UCSD-AML1 (cell line): ENCODE measurements around the gene AIFM1.

ENCODE experiments used
- DNase-seq: peaks from one replicate; lab custom pipeline; 2025; ENCODE audit not compliant: unreplicated experiment; lab: John Stamatoyannopoulos, UW

AIFM1 gene

DNA sequence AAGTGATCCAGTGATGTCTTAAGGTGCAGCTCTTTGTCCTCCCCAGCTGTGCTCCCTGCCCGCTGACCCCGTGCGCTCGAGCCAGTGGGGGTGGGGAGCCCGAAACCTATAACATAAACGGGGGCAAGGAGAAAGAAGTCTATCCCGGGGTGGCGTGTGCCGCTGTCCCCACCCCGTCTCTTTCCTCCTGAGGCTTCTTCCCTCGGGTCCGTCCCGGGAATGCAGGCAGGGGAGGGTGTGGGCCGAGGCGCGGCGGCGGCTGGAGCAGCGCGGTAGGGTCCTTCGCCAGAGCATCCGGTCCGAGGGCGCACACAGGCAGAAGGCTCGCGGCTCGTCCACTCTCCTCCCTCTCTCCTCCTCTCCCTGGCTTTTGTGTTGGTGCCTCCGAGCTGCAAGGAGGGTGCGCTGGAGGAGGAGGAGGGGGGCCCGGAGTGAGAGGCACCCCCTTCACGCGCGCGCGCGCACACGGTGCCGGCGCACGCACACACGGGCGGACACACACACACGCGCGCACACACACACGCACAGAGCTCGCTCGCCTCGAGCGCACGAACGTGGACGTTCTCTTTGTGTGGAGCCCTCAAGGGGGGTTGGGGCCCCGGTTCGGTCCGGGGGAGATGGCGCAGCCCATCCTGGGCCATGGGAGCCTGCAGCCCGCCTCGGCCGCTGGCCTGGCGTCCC is 5.9 kb upstream of the AIFM1 start, which contains the start of gene RAB33A:
TSS of gene RAB33A (plus strand) at position 517 of the 681 bp plus-strand sequence. CDS start at position 618, 101 bp downstream.
- DNase-seq, result no peak

GRCh38 chrX:130170752-130171445 is 5.3 kb upstream of the AIFM1 start:
- DNase-seq, result no peak

GRCh38 chrX:130167040-130167439 is 1.4 kb upstream of the AIFM1 start:
- DNase-seq, result no peak

DNA sequence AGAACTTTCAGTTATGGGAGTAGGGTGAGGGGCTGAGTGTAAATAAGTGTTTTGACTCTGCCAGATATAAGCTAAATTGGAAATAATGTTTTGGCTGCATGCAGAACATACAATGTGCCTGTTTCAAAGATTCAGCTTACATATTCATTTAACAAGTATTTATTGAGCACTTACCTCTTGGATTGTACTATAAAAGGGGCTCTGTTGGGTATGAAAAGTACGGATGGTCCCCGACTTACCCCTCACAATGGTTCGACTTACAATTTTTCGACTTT is 799 bp upstream of the AIFM1 start:
- DNase-seq, result no peak

- no peak for DNase-seq
These were observed 399 bp downstream of the AIFM1 start for GRCh38 chrX:130165181-130165702.

- DNase-seq, result no peak
These were observed 2.2 kb downstream of the AIFM1 start for GRCh38 chrX:130163398-130163797.

DNA sequence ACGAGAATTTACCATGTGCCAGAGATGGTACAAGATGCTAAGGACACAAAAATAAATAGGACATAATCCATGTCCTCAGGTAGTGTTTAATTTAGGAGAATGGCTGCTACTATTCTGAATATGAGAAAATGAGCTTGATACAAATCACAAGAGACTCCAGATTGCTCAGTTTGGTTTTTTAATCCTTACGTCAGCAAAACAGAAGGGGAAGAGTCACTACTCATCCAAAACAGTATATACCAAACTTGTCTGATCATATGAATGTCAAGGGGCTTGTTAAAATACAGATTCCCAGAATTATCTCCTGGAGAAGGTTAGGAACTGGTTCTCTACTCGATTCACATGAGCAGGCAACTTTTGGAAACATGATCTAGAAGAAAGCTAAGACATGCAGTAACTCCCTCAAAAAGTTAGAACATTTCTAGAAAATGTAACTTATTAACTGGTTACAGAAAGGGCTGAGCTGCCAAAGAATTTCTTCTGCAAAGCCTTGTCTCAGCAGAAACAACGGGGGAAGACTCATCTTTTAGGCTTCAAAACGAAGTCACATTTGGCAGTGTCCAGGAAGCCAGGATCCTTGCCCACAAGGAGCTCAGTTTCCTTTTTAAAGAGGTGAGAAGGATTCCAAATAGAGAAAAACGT is 3.4 kb downstream of the AIFM1 start:
- DNase-seq, result no peak

DNA sequence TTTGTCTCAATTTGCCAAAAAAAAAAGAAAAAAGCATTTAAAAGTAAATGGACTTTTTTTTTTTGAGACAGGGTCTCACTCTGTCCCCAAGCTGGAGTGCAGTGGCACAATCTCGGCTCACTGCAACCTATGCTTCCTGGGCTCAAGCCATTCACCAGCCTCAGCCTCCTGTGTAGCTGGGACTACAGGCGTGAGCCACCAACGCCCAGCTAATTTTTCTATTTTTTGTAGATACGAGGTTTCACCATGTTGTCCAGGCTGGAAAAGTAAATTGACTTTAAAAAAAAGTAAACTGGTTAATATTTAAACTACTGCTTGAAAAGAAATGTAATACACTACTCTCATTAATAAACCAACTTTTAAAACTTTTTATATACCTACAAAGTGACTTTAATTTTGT is 5.9 kb downstream of the AIFM1 start:
- no peak for DNase-seq

DNA sequence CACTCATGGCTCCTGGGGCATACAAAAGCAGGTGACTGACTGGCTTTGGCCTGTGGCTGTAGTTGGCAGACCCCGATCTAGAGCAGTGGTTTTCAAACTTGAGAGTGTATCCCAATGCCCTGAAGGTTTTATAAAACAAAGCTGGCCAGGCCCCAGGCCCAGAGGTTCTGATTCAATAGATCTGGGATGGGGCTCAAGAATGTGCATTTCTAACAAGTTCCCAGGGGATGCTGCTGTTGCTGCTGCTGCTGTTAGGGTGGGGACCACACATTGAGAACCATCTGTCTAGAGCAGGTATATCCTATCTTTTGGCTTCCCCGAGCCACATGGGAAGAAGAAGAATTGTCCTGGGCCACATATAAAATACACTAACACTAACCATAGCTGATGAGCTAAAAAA is 7.3 kb downstream of the AIFM1 start:
- DNase-seq, result no peak

GRCh38 chrX:130155564-130155963 is 10.1 kb downstream of the AIFM1 start:
- DNase-seq, result no peak

DNA sequence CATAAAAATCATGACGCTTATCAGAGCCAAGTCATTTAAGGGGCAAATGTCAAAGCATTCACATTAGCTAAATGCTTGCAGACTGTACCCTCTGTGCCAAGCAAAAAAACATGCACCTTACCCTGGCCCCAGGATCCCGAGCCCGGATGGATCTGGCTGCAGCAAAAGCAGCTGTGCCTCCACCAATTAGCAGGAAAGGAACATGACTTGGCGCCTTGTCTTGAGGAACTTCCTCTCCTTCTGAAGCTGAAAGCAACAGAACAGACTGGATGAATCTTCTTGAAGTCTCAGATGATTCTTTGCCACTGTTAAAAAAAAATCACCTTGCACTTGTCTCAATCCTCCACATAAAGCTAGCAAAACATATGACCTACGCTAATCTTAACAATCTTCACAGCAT is 18.0 kb downstream of the AIFM1 start:
- no peak for DNase-seq

DNA sequence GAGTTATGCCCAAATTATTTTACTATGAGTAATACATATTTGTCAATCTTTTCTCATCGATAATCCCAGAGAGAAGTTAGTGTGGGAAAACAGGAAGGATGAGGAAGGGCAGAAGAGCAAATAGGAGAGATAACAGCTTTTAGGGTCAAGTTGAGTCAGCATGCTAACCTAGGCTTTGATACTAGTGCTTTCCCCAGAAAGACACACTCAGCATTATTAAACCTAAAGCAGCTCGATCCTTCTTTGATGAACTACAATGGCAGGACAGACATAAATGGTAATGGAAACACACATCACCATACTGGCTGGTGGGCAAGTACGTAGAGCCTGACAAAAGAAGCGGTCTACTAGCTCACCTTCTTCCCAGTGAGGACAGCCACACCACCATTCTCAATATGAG is 20.5 kb downstream of the AIFM1 start:
- DNase-seq, result no peak

DNA sequence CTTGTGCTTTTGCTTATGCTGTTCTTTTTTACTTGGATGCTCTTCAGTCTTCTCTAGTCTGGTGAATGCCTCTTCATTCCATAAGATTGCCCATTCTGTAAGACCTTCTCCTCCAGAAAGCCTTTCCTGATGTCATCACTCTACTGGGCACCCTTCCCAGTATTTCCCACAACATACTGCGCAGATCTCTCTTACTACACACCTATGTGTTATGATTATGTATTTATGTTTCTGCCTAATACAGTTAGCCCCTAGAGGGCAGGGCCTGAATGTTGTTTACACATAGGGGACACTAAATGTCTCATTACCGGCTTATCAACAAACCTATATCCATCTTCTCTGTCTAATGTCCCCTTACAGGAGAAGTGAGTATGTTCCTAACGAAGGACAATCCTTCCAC is 21.1 kb downstream of the AIFM1 start:
- DNase-seq, result no peak

DNA sequence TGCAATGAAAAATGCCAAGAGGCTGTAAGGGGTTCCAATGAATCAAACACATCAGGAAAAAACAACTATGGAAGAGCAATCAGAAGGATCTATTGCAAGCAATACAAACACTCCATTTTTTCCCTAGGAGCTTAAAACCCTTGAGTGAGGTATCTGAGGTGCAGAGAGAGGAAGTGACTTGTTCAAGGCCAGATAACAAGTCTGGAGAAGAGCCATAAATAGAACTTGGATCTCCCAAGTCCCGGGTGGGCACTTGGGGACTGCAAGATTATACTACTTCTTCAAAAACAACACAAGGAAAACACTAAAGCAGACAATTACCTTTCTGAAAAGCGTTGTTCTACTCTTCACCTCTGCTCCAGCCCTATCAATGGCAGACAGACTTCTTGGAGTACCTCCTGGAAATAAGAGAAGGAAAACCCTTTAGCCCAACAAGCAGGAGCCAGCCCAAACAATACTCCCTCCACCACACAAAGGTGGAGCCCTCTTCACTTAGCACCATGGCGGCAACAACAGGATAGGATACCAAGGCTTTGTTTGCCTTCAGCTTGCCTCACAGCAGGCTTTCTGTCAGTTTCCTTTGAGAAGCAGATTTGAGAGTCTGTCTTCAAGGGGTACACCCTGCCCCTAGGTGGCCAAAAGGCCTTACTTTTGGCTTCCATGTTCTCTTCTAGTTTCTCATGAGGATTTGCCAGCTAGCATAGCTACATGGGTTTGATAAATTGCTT is 26.0 kb downstream of the AIFM1 start:
- DNase-seq, result no peak

DNA sequence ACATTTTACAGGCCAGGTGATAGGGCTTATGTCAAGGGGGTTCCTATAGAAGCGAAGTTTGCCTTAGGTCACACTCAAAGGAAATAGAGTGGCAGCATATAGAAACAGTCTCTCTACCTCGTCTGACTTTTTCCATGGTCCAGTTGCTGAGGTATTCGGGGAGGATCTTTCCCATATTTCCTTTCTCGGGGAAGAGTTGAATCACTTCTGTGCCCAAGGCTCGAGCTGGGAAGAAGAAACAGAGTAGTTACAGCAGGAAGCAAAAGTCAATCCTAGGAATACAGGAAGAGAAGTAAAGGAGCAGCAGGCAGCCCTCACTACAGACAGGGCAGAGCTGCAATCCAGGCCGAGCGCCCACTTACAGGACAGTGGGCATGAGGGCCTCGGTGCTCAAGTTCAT is 28.7 kb downstream of the AIFM1 start:
- DNase-seq, result no peak

GRCh38 chrX:130136496-130136895 is 29.1 kb downstream of the AIFM1 start:
- DNase-seq, result no peak

GRCh38 chrX:130130990-130131389 is 34.7 kb downstream of the AIFM1 start:
- DNase-seq, result no peak

DNA sequence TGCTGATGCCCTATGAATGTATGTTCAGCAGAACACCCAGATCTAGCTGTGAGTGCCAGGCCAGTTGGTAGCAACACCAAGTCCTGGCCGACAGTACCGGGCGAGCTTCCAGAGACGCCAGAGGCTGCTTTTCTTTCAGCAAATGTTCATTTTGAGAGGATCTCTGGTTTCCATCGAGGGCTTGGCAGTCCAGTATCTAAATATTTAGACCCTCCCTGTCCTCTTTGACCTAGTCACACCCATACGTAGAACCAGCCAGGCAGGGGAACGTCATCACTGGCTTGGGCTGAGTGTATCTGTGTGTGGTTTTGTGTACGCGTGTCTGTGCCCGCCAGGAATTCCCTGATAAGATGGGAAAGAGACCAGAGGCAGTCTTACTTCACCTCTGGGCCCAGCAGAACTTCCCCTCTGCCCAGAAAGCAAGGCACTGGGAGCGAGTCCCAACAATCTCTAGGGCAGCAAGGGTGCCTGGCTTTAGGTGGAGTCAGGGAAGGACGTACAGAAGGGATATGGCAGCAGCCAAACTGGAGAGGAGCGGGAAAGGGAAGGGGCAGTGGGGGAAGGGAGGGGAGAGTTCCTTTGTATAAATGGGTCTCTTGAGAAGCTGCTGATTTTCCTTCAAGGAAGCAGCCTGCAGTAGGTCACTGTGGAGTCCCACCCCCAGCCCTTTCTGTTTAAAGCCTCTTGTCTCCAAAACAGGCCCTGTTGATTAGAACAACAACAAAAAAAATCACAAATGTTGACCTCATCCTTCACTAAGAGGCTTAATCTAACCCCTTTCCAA is 40.4 kb downstream of the AIFM1 start:
- no peak for DNase-seq

DNA sequence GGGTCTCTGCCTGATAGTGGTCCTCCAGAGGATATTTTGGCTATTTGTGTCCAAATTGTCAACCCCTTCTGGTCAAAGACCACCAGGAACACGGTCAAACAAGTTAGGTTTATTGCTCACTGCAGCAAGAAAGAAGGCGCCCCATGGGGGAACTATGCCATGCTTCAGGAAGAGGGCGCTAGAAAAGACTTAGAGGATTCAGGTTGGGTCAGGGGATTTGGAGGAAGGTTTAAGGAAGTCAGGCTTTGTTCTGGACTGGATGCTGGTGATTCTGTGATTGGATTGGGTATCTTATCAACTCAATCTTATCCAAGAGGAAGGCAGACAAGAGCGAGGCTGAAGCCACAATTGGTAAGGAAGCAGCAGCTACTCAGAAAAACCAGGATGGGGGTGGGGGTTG is 41.1 kb downstream of the AIFM1 start:
- no peak for DNase-seq

- DNase-seq, result no peak
These were observed 44.2 kb downstream of the AIFM1 start for GRCh38 chrX:130121505-130121800.
